A549 (cell line): ENCODE measurements around the gene ATG10. TPM values are rescaled to one million over a fixed set of nuclear protein-coding genes. Genes with fewer than 3 reads are reported as not detected.

ENCODE experiments used
- ATAC-seq, 2 experiments: fragments of 200-7000 bp in 1 of 2; fragments of >200 bp in 1 of 2; cut with Nextera tagmentation in 1 of 2; cut with Tn5 transposase in 1 of 2; 3 replicates each; pipeline versions ENCODE4 v1.8.0 to v1.9.1; 2018 to 2020; ENCODE audit warnings: mild to moderate bottlenecking in 1 of 2, moderate library complexity in 1 of 2
- CTCF ChIA-PET: fragments of 300-600 bp; sonication (Branson Sonifier 250); formaldehyde crosslinking; extraction: SDS; loops from one replicate; lab custom pipeline; 2021; ENCODE audit warnings: antibody characterized with exemption, inconsistent platforms; lab: Yijun Ruan, JAX
- POLR2A ChIA-PET: fragments of 350-600 bp; formaldehyde crosslinking; extraction: SDS; loops from one replicate; lab custom pipeline; 2021; ENCODE audit warnings: antibody characterized with exemption, inconsistent platforms; lab: Yijun Ruan, JAX
- DNase-seq, 2 experiments: peaks; one replicate each; pipeline versions ENCODE4 v3.0.0 to v3.0.0-alpha.2; 2011 to 2016; ENCODE audit warnings: low read depth in 1 of 2, low spot score in 1 of 2
- FAIRE-seq: peaks from 2 replicates; lab custom pipeline; 2011; peaks lifted over from hg19 to GRCh38; lab: Jason Lieb, UNC
- H3K27ac ChIP-seq, 2 experiments: fragments of >200 bp; sonication (Bioruptor Twin); formaldehyde crosslinking; 3 replicates each; pipeline ENCODE4 v1.5.1; 2016 to 2017
- H3K4me1 ChIP-seq: fragments of >200 bp; sonication (Bioruptor Twin); formaldehyde crosslinking; 3 replicates; pipeline ENCODE4 v1.6.1; 2016
- H3K4me2 ChIP-seq: fragments of >200 bp; sonication (Bioruptor Twin); formaldehyde crosslinking; 3 replicates; pipeline ENCODE4 v1.6.1; 2016
- H3K4me3 ChIP-seq: fragments of >200 bp; sonication (Bioruptor Twin); formaldehyde crosslinking; 3 replicates; pipeline ENCODE4 v1.5.1; 2016
- H3K9me3 ChIP-seq: fragments of >200 bp; sonication (Bioruptor Twin); formaldehyde crosslinking; 3 replicates; pipeline ENCODE4 v1.6.1; 2016
- BHLHE40 ChIP-seq: IDR thresholded peaks from 2 replicates; pipeline ENCODE4 v1.6.1; 2012; ENCODE audit warnings: low read depth, low read length, inconsistent platforms
- CEBPB ChIP-seq, 2 experiments: fragments of >200 bp in 1 of 2; sonication (Bioruptor Twin) in 1 of 2; formaldehyde crosslinking in 1 of 2; IDR thresholded peaks; 2 replicates each; pipeline ENCODE4 v1.6.1; 2012 to 2016
- CHD4 ChIP-seq: fragments of 200-600 bp; sonication (generic); IDR thresholded peaks from 2 replicates; pipeline ENCODE4 v1.6.1; 2016; ENCODE audit warnings: antibody characterized with exemption, mild to moderate bottlenecking, borderline replicate concordance
- EHF ChIP-seq: fragments of 250-450 bp; sonication (Bioruptor Pico); IDR thresholded peaks from 2 replicates; pipeline ENCODE4 v1.5.0; 2020; ENCODE audit warnings: mild to moderate bottlenecking
- EP300 ChIP-seq, 2 experiments: fragments of >200 bp; sonication (Bioruptor Twin); formaldehyde crosslinking; IDR thresholded peaks; 2 replicates in 1 of 2; 3 replicates in 1 of 2; pipeline ENCODE4 v1.6.1; 2016 to 2017
- FOXS1 ChIP-seq: fragments of 250-450 bp; sonication (Bioruptor Pico); IDR thresholded peaks from 2 replicates; pipeline ENCODE4 v1.5.0; 2020; ENCODE audit warnings: mild to moderate bottlenecking, moderate library complexity
- GATA3 ChIP-seq: IDR thresholded peaks from 2 replicates; pipeline ENCODE4 v1.6.1; 2012; ENCODE audit warnings: borderline replicate concordance
- HOXB5 ChIP-seq: fragments of 250-450 bp; sonication (Bioruptor Pico); IDR thresholded peaks from 2 replicates; pipeline ENCODE4 v1.5.0; 2020; ENCODE audit warnings: mild to moderate bottlenecking, moderate library complexity
- KDM1A ChIP-seq: fragments of 200-600 bp; sonication (generic); IDR thresholded peaks from 2 replicates; pipeline ENCODE4 v1.6.1; 2016; ENCODE audit warnings: low read depth, mild to moderate bottlenecking
- MAFK ChIP-seq: fragments of 450-650 bp; IDR thresholded peaks from 2 replicates; pipeline ENCODE4 v1.6.1; 2014; ENCODE audit not compliant: partially characterized antibody
- MYC ChIP-seq: IDR thresholded peaks from 2 replicates; pipeline ENCODE4 v1.6.1; 2012; ENCODE audit warnings: mild to moderate bottlenecking, inconsistent platforms, low read length, improper control_type of control experiment, borderline replicate concordance
- NPAS2 ChIP-seq: fragments of 250-450 bp; sonication (Bioruptor Pico); IDR thresholded peaks from 2 replicates; pipeline ENCODE4 v1.8.0; 2022; ENCODE audit warnings: mild to moderate bottlenecking, moderate library complexity, borderline replicate concordance
- NR3C1 ChIP-seq: fragments of >200 bp; sonication (Bioruptor Twin); formaldehyde crosslinking; IDR thresholded peaks from 3 replicates; pipeline ENCODE4 v1.6.1; 2017
- PHF8 ChIP-seq: fragments of 200-600 bp; sonication (generic); IDR thresholded peaks from 2 replicates; pipeline ENCODE4 v1.6.1; 2016; ENCODE audit warnings: low read depth, mild to moderate bottlenecking, antibody characterized with exemption, moderate library complexity, borderline replicate concordance
- RARB ChIP-seq: fragments of 250-450 bp; sonication (Bioruptor Pico); IDR thresholded peaks from 2 replicates; pipeline ENCODE4 v1.8.0; 2021; ENCODE audit warnings: mild to moderate bottlenecking, moderate library complexity
- RCOR1 ChIP-seq: fragments of 150-350 bp; IDR thresholded peaks from 2 replicates; pipeline ENCODE4 v1.6.1; 2014; ENCODE audit warnings: antibody characterized with exemption, low read length, low read depth
- ZNF302 ChIP-seq: fragments of 250-450 bp; sonication (Bioruptor Pico); IDR thresholded peaks from 2 replicates; pipeline ENCODE4 v1.9.0; 2021; ENCODE audit warnings: inconsistent platforms, mild to moderate bottlenecking, moderate library complexity
- ZSCAN20 ChIP-seq: fragments of 250-450 bp; sonication (Bioruptor Pico); IDR thresholded peaks from 2 replicates; pipeline ENCODE4 v1.8.0; 2022; ENCODE audit warnings: mild to moderate bottlenecking, moderate library complexity
- whole genome bisulfite sequencing: methylation state at CpG from one replicate; pipeline ENCODE4 v1.1.6; 2017; ENCODE audit errors: missing lambda C conversion rate; 5-methylcytosine and 5-hydroxymethylcytosine counted together
- polyA plus RNA-seq, 4 experiments: library from polyadenylated mRNA; depleted of rRNA in 3 of 4; stranded (reverse); fragments of >200 nt; fragmentation: RNase III in 1 of 4; extraction: RNeasy Plus Mini Kit Qiagen cat#74134 plus additional on column Dnase treatment in 1 of 4; gene quantifications; 2 replicates in 3 of 4; 3 replicates in 1 of 4; pipeline ENCODE4 v1.2.3, GENCODE V29; 2011 to 2017
- TF ChIP-seq, protein P1 (sequence below): fragments of >200 bp; sonication (Bioruptor Twin); formaldehyde crosslinking; IDR thresholded peaks from 3 replicates; pipeline ENCODE4 v1.5.1; 2016
- TF ChIP-seq, protein P2 (sequence below): IDR thresholded peaks from 2 replicates; pipeline ENCODE4 v1.6.1; 2012; ENCODE audit warnings: low read depth, borderline replicate concordance
- TF ChIP-seq, protein P3 (sequence below): fragments of >200 bp; sonication (Bioruptor Twin); formaldehyde crosslinking; IDR thresholded peaks from 2 replicates; pipeline ENCODE4 v1.6.1; 2016
- TF ChIP-seq, protein P4 (sequence below): fragments of 250-450 bp; sonication (Bioruptor Pico); IDR thresholded peaks from 2 replicates; pipeline ENCODE4 v1.5.0; 2021; ENCODE audit warnings: mild to moderate bottlenecking, moderate library complexity, borderline replicate concordance
- TF ChIP-seq, protein P5 (sequence below): fragments of >200 bp; sonication (Bioruptor Twin); formaldehyde crosslinking; IDR thresholded peaks from 3 replicates; pipeline ENCODE4 v1.6.1; 2016

ATG10 gene
- polyA plus RNA-seq, 2 of the 4 experiments (the other 2 are of a cell fraction), result 12.7 to 17.9 TPM

DNA sequence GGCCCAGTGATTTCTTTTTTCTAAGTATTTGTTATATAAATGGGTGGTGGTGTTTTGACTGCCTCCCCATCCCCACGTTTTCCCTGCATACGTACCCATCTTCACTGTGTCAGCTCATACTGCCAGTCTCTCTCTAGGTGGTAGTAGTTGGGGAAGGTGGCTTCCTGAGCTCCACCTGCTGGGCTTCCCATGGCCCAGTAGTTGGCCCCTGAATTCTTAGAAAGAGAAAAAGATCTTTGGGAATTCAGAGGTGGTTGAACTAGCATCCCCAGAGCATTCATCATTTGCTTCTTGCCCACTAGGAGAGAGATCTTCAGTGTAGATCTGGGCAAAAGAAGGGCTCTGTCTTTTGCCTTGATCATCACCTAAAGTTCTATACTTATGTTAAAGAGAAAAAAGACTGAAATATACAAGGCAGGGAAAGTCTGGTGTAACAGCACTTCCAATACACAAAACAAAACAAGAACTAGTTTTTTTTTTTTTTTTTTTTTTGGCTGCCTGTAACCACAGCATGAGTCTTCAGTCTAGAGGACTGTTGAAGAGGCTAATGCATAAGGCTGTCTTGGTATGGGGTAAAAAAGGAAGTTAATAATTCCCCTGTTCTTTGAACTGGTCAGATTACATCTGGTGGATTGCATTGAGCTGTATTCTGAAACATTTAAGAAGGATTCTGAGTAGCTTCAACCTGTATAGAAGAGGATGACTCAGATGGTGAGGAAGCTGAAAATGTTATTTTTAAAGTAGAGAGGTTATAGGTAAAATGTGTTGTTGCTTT lies 128.7 kb downstream of the ATG10 start (continued):
- TF ChIP-seq MYC, result no peak
- TF ChIP-seq NR3C1, result no peak
- TF ChIP-seq, protein P1, sequence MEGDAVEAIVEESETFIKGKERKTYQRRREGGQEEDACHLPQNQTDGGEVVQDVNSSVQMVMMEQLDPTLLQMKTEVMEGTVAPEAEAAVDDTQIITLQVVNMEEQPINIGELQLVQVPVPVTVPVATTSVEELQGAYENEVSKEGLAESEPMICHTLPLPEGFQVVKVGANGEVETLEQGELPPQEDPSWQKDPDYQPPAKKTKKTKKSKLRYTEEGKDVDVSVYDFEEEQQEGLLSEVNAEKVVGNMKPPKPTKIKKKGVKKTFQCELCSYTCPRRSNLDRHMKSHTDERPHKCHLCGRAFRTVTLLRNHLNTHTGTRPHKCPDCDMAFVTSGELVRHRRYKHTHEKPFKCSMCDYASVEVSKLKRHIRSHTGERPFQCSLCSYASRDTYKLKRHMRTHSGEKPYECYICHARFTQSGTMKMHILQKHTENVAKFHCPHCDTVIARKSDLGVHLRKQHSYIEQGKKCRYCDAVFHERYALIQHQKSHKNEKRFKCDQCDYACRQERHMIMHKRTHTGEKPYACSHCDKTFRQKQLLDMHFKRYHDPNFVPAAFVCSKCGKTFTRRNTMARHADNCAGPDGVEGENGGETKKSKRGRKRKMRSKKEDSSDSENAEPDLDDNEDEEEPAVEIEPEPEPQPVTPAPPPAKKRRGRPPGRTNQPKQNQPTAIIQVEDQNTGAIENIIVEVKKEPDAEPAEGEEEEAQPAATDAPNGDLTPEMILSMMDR, result no peak
- TF ChIP-seq NPAS2, result no peak
- TF ChIP-seq, protein P2, sequence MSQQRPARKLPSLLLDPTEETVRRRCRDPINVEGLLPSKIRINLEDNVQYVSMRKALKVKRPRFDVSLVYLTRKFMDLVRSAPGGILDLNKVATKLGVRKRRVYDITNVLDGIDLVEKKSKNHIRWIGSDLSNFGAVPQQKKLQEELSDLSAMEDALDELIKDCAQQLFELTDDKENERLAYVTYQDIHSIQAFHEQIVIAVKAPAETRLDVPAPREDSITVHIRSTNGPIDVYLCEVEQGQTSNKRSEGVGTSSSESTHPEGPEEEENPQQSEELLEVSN, result no peak
- no peak for TF ChIP-seq RCOR1
- TF ChIP-seq, all 56 proteins: peak for 0

DNA sequence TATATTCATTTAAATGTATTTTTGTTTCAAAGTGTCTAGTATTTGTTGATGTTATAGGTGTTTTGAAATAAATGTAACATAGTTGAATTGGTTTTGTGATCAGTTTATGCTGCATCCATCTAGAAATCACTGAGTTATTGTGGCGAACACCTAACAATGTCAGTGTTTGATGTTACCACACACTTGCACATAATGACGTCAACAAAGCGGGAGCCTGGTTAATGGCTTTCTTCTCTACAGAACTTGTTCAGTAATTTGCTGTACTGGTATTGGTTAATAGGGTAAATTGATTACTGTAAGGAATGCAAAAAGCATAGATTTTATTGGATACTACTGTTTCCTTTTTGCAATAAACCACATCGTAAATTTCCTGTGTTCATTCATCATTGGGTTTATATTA lies 133.0 kb downstream of the ATG10 start:
- Histone ChIP-seq H3K9me3 (no peaks in the 10 kb centered on the region), H3K27ac (no peak overlapping the region), H3K4me2 (no peak overlapping the region), H3K4me3 (no peak overlapping the region), H3K4me1 (peaks cover 41% of the 10 kb centered on the region)
- ChIA-PET POLR2A (no interaction called here), CTCF (interaction anchor here (5.3 kb wide), 1 partner anchor 60 kb away, joined by 36 read pairs; no protein-coding TSS in a partner anchor)
- DNase-seq, result no peak
- WGBS, result 91% methylated on average over 4 of the region's 4 CpGs
- TF ChIP-seq, protein P3, sequence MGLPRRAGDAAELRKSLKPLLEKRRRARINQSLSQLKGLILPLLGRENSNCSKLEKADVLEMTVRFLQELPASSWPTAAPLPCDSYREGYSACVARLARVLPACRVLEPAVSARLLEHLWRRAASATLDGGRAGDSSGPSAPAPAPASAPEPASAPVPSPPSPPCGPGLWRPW, result no peak
- no peak for TF ChIP-seq RCOR1
- TF ChIP-seq EHF (CRISPR knock-in tag), result no peak
- TF ChIP-seq FOXS1 (CRISPR knock-in tag), result no peak
- TF ChIP-seq RARB (CRISPR knock-in tag), result no peak
- TF ChIP-seq ZNF302 (CRISPR knock-in tag), result no peak
- TF ChIP-seq, protein P4, sequence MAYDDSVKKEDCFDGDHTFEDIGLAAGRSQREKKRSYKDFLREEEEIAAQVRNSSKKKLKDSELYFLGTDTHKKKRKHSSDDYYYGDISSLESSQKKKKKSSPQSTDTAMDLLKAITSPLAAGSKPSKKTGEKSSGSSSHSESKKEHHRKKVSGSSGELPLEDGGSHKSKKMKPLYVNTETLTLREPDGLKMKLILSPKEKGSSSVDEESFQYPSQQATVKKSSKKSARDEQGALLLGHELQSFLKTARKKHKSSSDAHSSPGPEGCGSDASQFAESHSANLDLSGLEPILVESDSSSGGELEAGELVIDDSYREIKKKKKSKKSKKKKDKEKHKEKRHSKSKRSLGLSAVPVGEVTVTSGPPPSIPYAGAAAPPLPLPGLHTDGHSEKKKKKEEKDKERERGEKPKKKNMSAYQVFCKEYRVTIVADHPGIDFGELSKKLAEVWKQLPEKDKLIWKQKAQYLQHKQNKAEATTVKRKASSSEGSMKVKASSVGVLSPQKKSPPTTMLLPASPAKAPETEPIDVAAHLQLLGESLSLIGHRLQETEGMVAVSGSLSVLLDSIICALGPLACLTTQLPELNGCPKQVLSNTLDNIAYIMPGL (CRISPR knock-in tag), result no peak
- TF ChIP-seq HOXB5 (CRISPR knock-in tag), result no peak
- TF ChIP-seq EP300 (IDR thresholded peaks at IDR 0.05), result no peak
- no peak for TF ChIP-seq KDM1A
- no peak for TF ChIP-seq CHD4
- TF ChIP-seq CEBPB (IDR thresholded peaks at IDR 0.05), result no peak
- TF ChIP-seq MAFK, result no peak
- TF ChIP-seq BHLHE40, result no peak
- TF ChIP-seq PHF8, result no peak
- no peak for TF ChIP-seq ZSCAN20 (CRISPR knock-in tag)
- TF ChIP-seq, protein P5, sequence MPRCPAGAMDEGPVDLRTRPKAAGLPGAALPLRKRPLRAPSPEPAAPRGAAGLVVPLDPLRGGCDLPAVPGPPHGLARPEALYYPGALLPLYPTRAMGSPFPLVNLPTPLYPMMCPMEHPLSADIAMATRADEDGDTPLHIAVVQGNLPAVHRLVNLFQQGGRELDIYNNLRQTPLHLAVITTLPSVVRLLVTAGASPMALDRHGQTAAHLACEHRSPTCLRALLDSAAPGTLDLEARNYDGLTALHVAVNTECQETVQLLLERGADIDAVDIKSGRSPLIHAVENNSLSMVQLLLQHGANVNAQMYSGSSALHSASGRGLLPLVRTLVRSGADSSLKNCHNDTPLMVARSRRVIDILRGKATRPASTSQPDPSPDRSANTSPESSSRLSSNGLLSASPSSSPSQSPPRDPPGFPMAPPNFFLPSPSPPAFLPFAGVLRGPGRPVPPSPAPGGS, result no peak
- TF ChIP-seq GATA3, result no peak
- no peak for TF ChIP-seq MYC
- no peak for ATAC-seq
- FAIRE-seq, result no peak
